PFSK-1 (cell line): ENCODE results near the gene ATP10A.

Experiments
- FOXP2 ChIP-seq: optimal IDR thresholded peaks from 2 replicates; pipeline ENCODE3; 2011; ENCODE audit warnings: borderline replicate concordance, control low read depth, inconsistent platforms; ENCODE audit not compliant: insufficient read depth; ENCODE audit errors: extremely low read length, extremely low read depth
- POLR2AphosphoS5 ChIP-seq: IDR thresholded peaks from 2 replicates; pipeline ENCODE4 v1.6.1; 2012; ENCODE audit warnings: low read depth, mild to moderate bottlenecking, control low read depth, low read length, moderate library complexity
- SIN3A ChIP-seq: IDR thresholded peaks from 2 replicates; pipeline ENCODE4 v1.6.1; 2012; ENCODE audit warnings: mild to moderate bottlenecking, low read length, moderate library complexity, borderline replicate concordance; ENCODE audit not compliant: insufficient read depth
- TAF1 ChIP-seq: IDR thresholded peaks from 2 replicates; pipeline ENCODE4 v1.6.1; 2012; ENCODE audit warnings: low read length, control low read depth, borderline replicate concordance; ENCODE audit not compliant: insufficient read depth
- TF ChIP-seq, protein P1 (sequence below), 2 experiments: IDR thresholded peaks; 2 replicates each; pipeline versions ENCODE4 v1.6.1 to v1.8.0; 2011 to 2012; ENCODE audit warnings: low read depth in 2 of 2, low read length in 2 of 2, control low read depth in 1 of 2, inconsistent platforms in 1 of 2, mild to moderate bottlenecking in 1 of 2, moderate library complexity in 1 of 2; ENCODE audit not compliant: insufficient read depth in 1 of 2

ATP10A gene

GRCh38 chr15:25800761-25801515 lies 62.2 kb downstream of the ATP10A start:
- TF ChIP-seq FOXP2 (no peak), SIN3A (no peak), TAF1 (no peak), POLR2AphosphoS5 (no peak)
- TF ChIP-seq, protein P1, sequence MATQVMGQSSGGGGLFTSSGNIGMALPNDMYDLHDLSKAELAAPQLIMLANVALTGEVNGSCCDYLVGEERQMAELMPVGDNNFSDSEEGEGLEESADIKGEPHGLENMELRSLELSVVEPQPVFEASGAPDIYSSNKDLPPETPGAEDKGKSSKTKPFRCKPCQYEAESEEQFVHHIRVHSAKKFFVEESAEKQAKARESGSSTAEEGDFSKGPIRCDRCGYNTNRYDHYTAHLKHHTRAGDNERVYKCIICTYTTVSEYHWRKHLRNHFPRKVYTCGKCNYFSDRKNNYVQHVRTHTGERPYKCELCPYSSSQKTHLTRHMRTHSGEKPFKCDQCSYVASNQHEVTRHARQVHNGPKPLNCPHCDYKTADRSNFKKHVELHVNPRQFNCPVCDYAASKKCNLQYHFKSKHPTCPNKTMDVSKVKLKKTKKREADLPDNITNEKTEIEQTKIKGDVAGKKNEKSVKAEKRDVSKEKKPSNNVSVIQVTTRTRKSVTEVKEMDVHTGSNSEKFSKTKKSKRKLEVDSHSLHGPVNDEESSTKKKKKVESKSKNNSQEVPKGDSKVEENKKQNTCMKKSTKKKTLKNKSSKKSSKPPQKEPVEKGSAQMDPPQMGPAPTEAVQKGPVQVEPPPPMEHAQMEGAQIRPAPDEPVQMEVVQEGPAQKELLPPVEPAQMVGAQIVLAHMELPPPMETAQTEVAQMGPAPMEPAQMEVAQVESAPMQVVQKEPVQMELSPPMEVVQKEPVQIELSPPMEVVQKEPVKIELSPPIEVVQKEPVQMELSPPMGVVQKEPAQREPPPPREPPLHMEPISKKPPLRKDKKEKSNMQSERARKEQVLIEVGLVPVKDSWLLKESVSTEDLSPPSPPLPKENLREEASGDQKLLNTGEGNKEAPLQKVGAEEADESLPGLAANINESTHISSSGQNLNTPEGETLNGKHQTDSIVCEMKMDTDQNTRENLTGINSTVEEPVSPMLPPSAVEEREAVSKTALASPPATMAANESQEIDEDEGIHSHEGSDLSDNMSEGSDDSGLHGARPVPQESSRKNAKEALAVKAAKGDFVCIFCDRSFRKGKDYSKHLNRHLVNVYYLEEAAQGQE (IDR thresholded peaks at IDR 0.05; ENCODE audit: insufficient read depth in 1 of 2, low read depth in 2 of 2, low read length in 2 of 2) = no peak

DNA sequence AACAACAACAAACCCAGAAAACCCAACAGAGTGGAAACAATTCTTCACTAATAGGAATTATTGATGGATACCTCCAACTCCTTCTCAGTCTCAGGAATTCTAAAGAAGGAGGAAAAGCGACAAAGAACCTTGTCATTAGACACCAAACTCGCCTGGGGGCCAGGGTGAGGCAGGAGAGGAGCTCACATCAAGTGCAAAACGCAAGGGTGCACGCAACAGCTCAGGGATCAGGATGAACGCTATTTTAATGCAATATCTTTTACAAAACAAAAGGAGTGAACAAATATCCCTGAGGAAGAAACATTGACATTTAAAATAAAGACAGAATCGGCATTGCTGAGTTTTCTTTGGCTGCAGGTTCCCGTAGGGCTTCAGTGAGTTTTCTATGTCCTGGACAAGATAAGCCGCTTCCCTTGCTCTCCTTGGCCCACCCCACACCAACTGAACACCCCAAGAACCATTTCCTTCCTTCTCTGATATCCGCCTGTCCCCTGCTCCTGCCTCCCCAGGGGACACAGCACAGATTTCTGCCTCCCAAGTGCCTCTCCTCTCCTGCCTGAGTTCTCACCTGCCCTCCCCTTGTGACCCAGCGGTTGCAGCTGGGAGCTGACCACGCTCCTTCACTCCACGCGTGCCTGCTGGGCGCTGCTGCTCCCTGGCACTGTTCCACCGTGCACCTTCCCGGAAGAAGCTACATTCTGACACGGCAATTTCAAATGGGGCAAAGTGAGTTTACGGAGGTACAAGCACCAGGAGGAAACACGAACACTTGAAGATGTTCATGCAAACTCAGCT lies 63.0 kb downstream of the ATP10A start:
- TF ChIP-seq FOXP2 (no peak), SIN3A (no peak), TAF1 (no peak), POLR2AphosphoS5 (no peak)
- TF ChIP-seq, protein P1 (IDR thresholded peaks at IDR 0.05; ENCODE audit: insufficient read depth in 1 of 2, low read depth in 2 of 2, low read length in 2 of 2) = no peak

DNA sequence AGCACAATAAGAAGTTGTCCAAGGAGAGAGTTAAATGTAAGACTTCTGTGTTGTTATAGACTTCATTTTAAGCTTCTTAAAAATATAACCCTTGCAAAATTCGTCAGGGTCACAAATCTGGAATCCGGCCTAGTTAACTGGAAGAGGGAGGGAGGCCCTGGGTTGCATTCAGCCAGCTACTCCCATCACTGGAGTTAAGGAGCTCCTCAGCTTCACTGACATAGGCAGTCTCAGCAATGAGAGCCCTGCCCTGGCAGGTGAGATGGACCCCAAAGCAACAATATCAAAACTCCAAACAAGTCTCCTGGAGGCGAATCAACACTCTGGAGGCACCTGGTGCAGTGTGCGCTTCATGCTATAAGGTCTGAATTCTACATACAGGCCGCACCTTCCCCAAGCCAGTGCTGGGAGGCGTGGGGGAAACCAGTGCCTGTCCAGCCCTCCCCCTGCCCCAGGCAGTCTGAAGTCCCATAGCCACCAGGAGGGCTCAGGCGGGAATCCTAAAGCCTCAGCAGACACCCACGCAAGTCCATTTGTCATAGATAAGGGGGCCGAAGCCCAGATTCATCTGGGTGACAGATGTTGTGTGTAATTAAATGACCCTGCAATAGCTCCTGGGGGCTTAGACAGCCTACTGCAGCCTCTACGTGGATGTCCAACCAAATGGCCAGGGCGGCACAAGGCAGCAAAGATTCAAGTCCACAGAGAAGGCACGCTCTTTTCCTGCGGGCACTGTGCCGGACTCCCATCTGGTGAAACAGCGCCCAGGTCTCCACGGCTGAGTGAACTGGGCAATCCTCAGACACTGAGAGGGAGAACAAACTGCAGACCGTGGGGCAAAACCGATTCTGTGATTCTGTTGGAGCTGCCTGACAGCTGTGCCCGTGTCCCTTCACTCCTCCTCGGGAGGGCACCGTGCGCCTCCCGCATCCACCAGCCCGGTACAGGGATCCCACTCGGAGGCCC lies 64.9 kb downstream of the ATP10A start:
- TF ChIP-seq, protein P1 (IDR thresholded peaks at IDR 0.05; ENCODE audit: insufficient read depth in 1 of 2, low read depth in 2 of 2, low read length in 2 of 2) = no peak
- no peak for TF ChIP-seq SIN3A
- no peak for TF ChIP-seq FOXP2
- no peak for TF ChIP-seq TAF1
- no peak for TF ChIP-seq POLR2AphosphoS5

DNA sequence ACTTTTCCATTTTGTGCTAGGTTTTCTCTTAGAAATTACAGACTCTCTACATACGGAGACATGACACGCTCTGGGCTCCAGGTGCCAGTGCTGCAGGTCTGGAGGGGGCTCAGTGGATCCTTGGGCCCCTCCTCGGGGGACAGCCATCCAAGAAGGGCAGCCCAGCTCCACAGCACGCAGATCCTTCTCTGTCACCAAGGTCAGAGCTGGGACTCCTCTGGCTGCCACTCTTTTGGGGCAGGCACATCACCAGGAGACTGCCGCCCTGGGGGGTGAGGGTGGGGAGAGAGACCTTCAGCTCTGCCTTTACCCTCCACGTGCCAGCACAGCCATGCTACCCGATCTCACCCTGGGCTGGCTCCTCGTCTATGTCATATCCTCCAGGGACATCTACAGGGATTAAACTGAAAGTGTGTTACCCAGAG lies 65.6 kb downstream of the ATP10A start:
- TF ChIP-seq TAF1 (no peak), POLR2AphosphoS5 (no peak), SIN3A (no peak), FOXP2 (no peak)
- TF ChIP-seq, protein P1 (IDR thresholded peaks at IDR 0.05; ENCODE audit: insufficient read depth in 1 of 2, low read depth in 2 of 2, low read length in 2 of 2) = no peak
